Thyroid gland (tissue), 4 donors: Measurements from ENCODE around the gene CTNNA3.

ENCODE experiments used
- CTCF ChIP-seq, 6 experiments: fragments of 200-600 bp in 3 of 6; fragments of 450-650 bp in 3 of 6; sonication (generic) in 3 of 6; IDR thresholded peaks; one replicate each; pipeline ENCODE4 v1.5.1; 2016 to 2019; ENCODE audit warnings: antibody characterized with exemption in 6 of 6, mild to moderate bottlenecking in 2 of 6, inconsistent platforms in 1 of 6, moderate library complexity in 1 of 6
- POLR2A ChIP-seq, 2 donors: fragments of 450-650 bp; IDR thresholded peaks; one replicate each; pipeline ENCODE4 v1.6.1; 2017; ENCODE audit warnings: antibody characterized with exemption in 2 of 2, mild to moderate bottlenecking in 2 of 2, moderate library complexity in 1 of 2

GRCh38 chr10:66799474-66799873 is 896.5 kb downstream of the CTNNA3 start:
- TF ChIP-seq CTCF (IDR thresholded peaks at IDR 0.05) (no peak), POLR2A (IDR thresholded peaks at IDR 0.05) (no peak)
